GM15510 (cell line): Measurements from ENCODE around the gene SHANK2.

Experiments used
- POLR2A ChIP-seq: IDR thresholded peaks from 3 replicates; pipeline ENCODE4 v1.6.1; 2011; ENCODE audit warnings: borderline replicate concordance; ENCODE audit not compliant: insufficient read length; ENCODE audit errors: extremely low read depth

The SHANK2 gene

GRCh38 chr11:71222318-71223080, 29.9 kb downstream of the SHANK2 start:
- TF ChIP-seq POLR2A, result no peak

- TF ChIP-seq POLR2A, result no peak
These were observed 30.6 kb downstream of the SHANK2 start for GRCh38 chr11:71221821-71222220.

GRCh38 chr11:71221201-71221600, 31.2 kb downstream of the SHANK2 start:
- TF ChIP-seq POLR2A, result no peak

GRCh38 chr11:71218789-71219499, 33.4 kb downstream of the SHANK2 start:
- TF ChIP-seq POLR2A, result no peak

GRCh38 chr11:71215425-71215965, 36.9 kb downstream of the SHANK2 start:
- no peak for TF ChIP-seq POLR2A

GRCh38 chr11:71214553-71215424, 37.6 kb downstream of the SHANK2 start:
- no peak for TF ChIP-seq POLR2A

- TF ChIP-seq POLR2A, result no peak
These were observed 38.5 kb downstream of the SHANK2 start for GRCh38 chr11:71213696-71214552.

GRCh38 chr11:71212871-71213559, 39.4 kb downstream of the SHANK2 start:
- no peak for TF ChIP-seq POLR2A

GRCh38 chr11:71211631-71212030, 40.7 kb downstream of the SHANK2 start:
- TF ChIP-seq POLR2A, result no peak

GRCh38 chr11:71210861-71211260, 41.5 kb downstream of the SHANK2 start:
- no peak for TF ChIP-seq POLR2A

- no peak for TF ChIP-seq POLR2A
These were observed 42.7 kb downstream of the SHANK2 start for GRCh38 chr11:71209656-71210055.

GRCh38 chr11:71209181-71209580, 43.2 kb downstream of the SHANK2 start:
- no peak for TF ChIP-seq POLR2A

- no peak for TF ChIP-seq POLR2A
These were observed 44.2 kb downstream of the SHANK2 start for GRCh38 chr11:71208011-71208774.
